ENCODE results near the gene DSN1.

The DSN1 gene

GRCh38 chr20:36784116-36784515, 10.6 kb upstream of the DSN1 start:
- no peaks in the 10 kb centered on the region for H3K36me3 Mint-ChIP-seq (ENCODE audit: low read depth)
- no peak overlapping the region for H3K4me3 Mint-ChIP-seq
- no peaks in the 10 kb centered on the region for H3K4me1 Mint-ChIP-seq (ENCODE audit: low read depth)
- H3K27ac Mint-ChIP-seq = no peak overlapping the region
- H3K27me3 Mint-ChIP-seq = no peaks in the 10 kb centered on the region
- no peaks in the 10 kb centered on the region for H3K9me3 Mint-ChIP-seq

- Mint-ChIP-seq H3K4me1 (ENCODE audit: low read depth) (no peaks in the 10 kb centered on the region), H3K9me3 (no peaks in the 10 kb centered on the region), H3K4me3 (no peak overlapping the region), H3K27me3 (no peaks in the 10 kb centered on the region), H3K27ac (no peak overlapping the region), H3K36me3 (ENCODE audit: low read depth) (no peaks in the 10 kb centered on the region)
Measured at GRCh38 chr20:36779656-36780025, 6.1 kb upstream of the DSN1 start.

GRCh38 chr20:36778831-36779655, 5.5 kb upstream of the DSN1 start:
- H3K4me3 Mint-ChIP-seq = no peak overlapping the region
- H3K9me3 Mint-ChIP-seq = no peaks in the 10 kb centered on the region
- peaks cover 2% of the 10 kb centered on the region for H3K4me1 Mint-ChIP-seq (ENCODE audit: low read depth)
- no peak overlapping the region for H3K27ac Mint-ChIP-seq
- no peaks in the 10 kb centered on the region for H3K36me3 Mint-ChIP-seq (ENCODE audit: low read depth)
- H3K27me3 Mint-ChIP-seq = no peaks in the 10 kb centered on the region

GRCh38 chr20:36777576-36777975, 4.0 kb upstream of the DSN1 start:
- no peak overlapping the region for H3K4me3 Mint-ChIP-seq
- no peaks in the 10 kb centered on the region for H3K27me3 Mint-ChIP-seq
- H3K9me3 Mint-ChIP-seq = no peaks in the 10 kb centered on the region
- H3K4me1 Mint-ChIP-seq (ENCODE audit: low read depth) = peaks cover 13% of the 10 kb centered on the region
- no peak overlapping the region for H3K27ac Mint-ChIP-seq
- peaks cover 4% of the 10 kb centered on the region for H3K36me3 Mint-ChIP-seq (ENCODE audit: low read depth)

- H3K9me3 Mint-ChIP-seq = no peaks in the 10 kb centered on the region
- peaks cover 17% of the 10 kb centered on the region for H3K4me1 Mint-ChIP-seq (ENCODE audit: low read depth)
- peaks cover 4% of the 10 kb centered on the region for H3K36me3 Mint-ChIP-seq (ENCODE audit: low read depth)
- H3K27ac Mint-ChIP-seq = no peak overlapping the region
- no peaks in the 10 kb centered on the region for H3K27me3 Mint-ChIP-seq
- H3K4me3 Mint-ChIP-seq = no peak overlapping the region
Measured at GRCh38 chr20:36777167-36777566, 3.6 kb upstream of the DSN1 start.

GRCh38 chr20:36775826-36776225, 2.3 kb upstream of the DSN1 start:
- Mint-ChIP-seq H3K4me3 (no peak overlapping the region), H3K27ac (no peak overlapping the region), H3K27me3 (no peaks in the 10 kb centered on the region), H3K36me3 (ENCODE audit: low read depth) (peaks cover 8% of the 10 kb centered on the region), H3K4me1 (ENCODE audit: low read depth) (peaks cover 20% of the 10 kb centered on the region), H3K9me3 (no peaks in the 10 kb centered on the region)

GRCh38 chr20:36775196-36775595, 1.6 kb upstream of the DSN1 start:
- H3K4me3 Mint-ChIP-seq = peak overlapping the region; percentile 48
- peaks cover 20% of the 10 kb centered on the region for H3K4me1 Mint-ChIP-seq (ENCODE audit: low read depth)
- no peaks in the 10 kb centered on the region for H3K9me3 Mint-ChIP-seq
- no peaks in the 10 kb centered on the region for H3K27me3 Mint-ChIP-seq
- peaks cover 11% of the 10 kb centered on the region for H3K36me3 Mint-ChIP-seq (ENCODE audit: low read depth)
- H3K27ac Mint-ChIP-seq = no peak overlapping the region

GRCh38 chr20:36773107-36773596, 411 bp downstream of the DSN1 start:
- Mint-ChIP-seq H3K27me3 (no peaks in the 10 kb centered on the region), H3K9me3 (no peaks in the 10 kb centered on the region), H3K36me3 (ENCODE audit: low read depth) (peaks cover 11% of the 10 kb centered on the region), H3K4me1 (ENCODE audit: low read depth) (peaks cover 20% of the 10 kb centered on the region), H3K27ac (peak overlapping the region; percentile 96), H3K4me3 (peak overlapping the region; percentile 87)

- Mint-ChIP-seq H3K36me3 (ENCODE audit: low read depth) (peaks cover 16% of the 10 kb centered on the region), H3K4me3 (no peak overlapping the region), H3K4me1 (ENCODE audit: low read depth) (peaks cover 20% of the 10 kb centered on the region), H3K27me3 (no peaks in the 10 kb centered on the region), H3K9me3 (no peaks in the 10 kb centered on the region), H3K27ac (no peak overlapping the region)
Measured at GRCh38 chr20:36770680-36771079, 2.9 kb downstream of the DSN1 start.

- H3K9me3 Mint-ChIP-seq = no peaks in the 10 kb centered on the region
- no peak overlapping the region for H3K27ac Mint-ChIP-seq
Measured at GRCh38 chr20:36768768-36769430, 4.7 kb downstream of the DSN1 start.

GRCh38 chr20:36761125-36761524, 12.4 kb downstream of the DSN1 start:
- no peaks in the 10 kb centered on the region for H3K9me3 Mint-ChIP-seq
- H3K36me3 Mint-ChIP-seq (ENCODE audit: low read depth) = peaks cover 34% of the 10 kb centered on the region

More at GRCh38 chr20:36768768-36769430, 4.7 kb downstream of the DSN1 start:
- H3K36me3 Mint-ChIP-seq (ENCODE audit: low read depth) = peaks cover 16% of the 10 kb centered on the region
- H3K4me1 Mint-ChIP-seq (ENCODE audit: low read depth) = peaks cover 17% of the 10 kb centered on the region
- H3K27me3 Mint-ChIP-seq = no peaks in the 10 kb centered on the region
- no peak overlapping the region for H3K4me3 Mint-ChIP-seq

GRCh38 chr20:36760647-36761046, 12.9 kb downstream of the DSN1 start:
- Mint-ChIP-seq H3K4me3 (no peak overlapping the region), H3K36me3 (ENCODE audit: low read depth) (peaks cover 37% of the 10 kb centered on the region), H3K27me3 (no peaks in the 10 kb centered on the region), H3K9me3 (no peaks in the 10 kb centered on the region), H3K27ac (no peak overlapping the region), H3K4me1 (ENCODE audit: low read depth) (peaks cover 7% of the 10 kb centered on the region)

More at GRCh38 chr20:36761125-36761524, 12.4 kb downstream of the DSN1 start:
- Mint-ChIP-seq H3K4me3 (no peak overlapping the region), H3K27ac (peak overlapping the region; percentile 34), H3K27me3 (no peaks in the 10 kb centered on the region), H3K4me1 (ENCODE audit: low read depth) (peaks cover 7% of the 10 kb centered on the region)

- H3K27me3 Mint-ChIP-seq = no peaks in the 10 kb centered on the region
- no peak overlapping the region for H3K4me3 Mint-ChIP-seq
- peaks cover 13% of the 10 kb centered on the region for H3K4me1 Mint-ChIP-seq (ENCODE audit: low read depth)
- no peaks in the 10 kb centered on the region for H3K9me3 Mint-ChIP-seq
- H3K36me3 Mint-ChIP-seq (ENCODE audit: low read depth) = peaks cover 54% of the 10 kb centered on the region
- no peak overlapping the region for H3K27ac Mint-ChIP-seq
Measured at GRCh38 chr20:36758276-36758675, 15.3 kb downstream of the DSN1 start.

GRCh38 chr20:36756496-36756895, 17.1 kb downstream of the DSN1 start:
- Mint-ChIP-seq H3K27me3 (no peaks in the 10 kb centered on the region), H3K4me3 (no peak overlapping the region), H3K4me1 (ENCODE audit: low read depth) (peaks cover 13% of the 10 kb centered on the region), H3K9me3 (no peaks in the 10 kb centered on the region), H3K27ac (no peak overlapping the region), H3K36me3 (ENCODE audit: low read depth) (peaks cover 64% of the 10 kb centered on the region)

- H3K27me3 Mint-ChIP-seq = no peaks in the 10 kb centered on the region
- no peak overlapping the region for H3K4me3 Mint-ChIP-seq
- H3K9me3 Mint-ChIP-seq = no peaks in the 10 kb centered on the region
- no peak overlapping the region for H3K27ac Mint-ChIP-seq
- peaks cover 61% of the 10 kb centered on the region for H3K36me3 Mint-ChIP-seq (ENCODE audit: low read depth)
- peaks cover 13% of the 10 kb centered on the region for H3K4me1 Mint-ChIP-seq (ENCODE audit: low read depth)
Measured at GRCh38 chr20:36754656-36755222, 18.8 kb downstream of the DSN1 start.

Data from stimulated activated naive CD8-positive, alpha-beta T cell treated with anti-CD3 and anti-CD28 coated beads, Interleukin-15, Interleukin-2, amounts not matched to agents 100 ng/mL and 50 ng/mL, for 24 hours (primary cell).